Purkinje cell (primary cell): Measurements from ENCODE around the gene SECTM1. TPM values are rescaled to one million over a fixed set of nuclear protein-coding genes. Genes with fewer than 3 reads are reported as not detected.

ENCODE experiments used
- polyA plus RNA-seq: library from polyadenylated mRNA; unstranded; fragments of >200 nt; fragmentation: Nextera tagmentation; gene quantifications from 2 replicates; pipeline ENCODE4 v1.2.1, GENCODE V29; 2014

Gene SECTM1
- polyA plus RNA-seq, result not detected in 2 replicates

GRCh38 chr17:82333279-82334171 is at the start of gene SECTM1:
Gene SECTM1, minus strand, starts transcription at chr17:82333766. Its CDS starts 6,526 bp downstream, at chr17:82327240.

GRCh38 chr17:82371333-82372248 is 38.0 kb upstream of the SECTM1 start, which contains the start of gene UTS2R:
Gene UTS2R, plus strand, starts transcription at chr17:82371765. Its CDS starts 2,560 bp downstream, at chr17:82374325.

GRCh38 chr17:82358465-82359350 is 25.1 kb upstream of the SECTM1 start, which contains the start of gene TEX19:
Gene TEX19, plus strand, starts transcription at chr17:82359247. Its CDS starts 2,904 bp downstream, at chr17:82362151.

DNA sequence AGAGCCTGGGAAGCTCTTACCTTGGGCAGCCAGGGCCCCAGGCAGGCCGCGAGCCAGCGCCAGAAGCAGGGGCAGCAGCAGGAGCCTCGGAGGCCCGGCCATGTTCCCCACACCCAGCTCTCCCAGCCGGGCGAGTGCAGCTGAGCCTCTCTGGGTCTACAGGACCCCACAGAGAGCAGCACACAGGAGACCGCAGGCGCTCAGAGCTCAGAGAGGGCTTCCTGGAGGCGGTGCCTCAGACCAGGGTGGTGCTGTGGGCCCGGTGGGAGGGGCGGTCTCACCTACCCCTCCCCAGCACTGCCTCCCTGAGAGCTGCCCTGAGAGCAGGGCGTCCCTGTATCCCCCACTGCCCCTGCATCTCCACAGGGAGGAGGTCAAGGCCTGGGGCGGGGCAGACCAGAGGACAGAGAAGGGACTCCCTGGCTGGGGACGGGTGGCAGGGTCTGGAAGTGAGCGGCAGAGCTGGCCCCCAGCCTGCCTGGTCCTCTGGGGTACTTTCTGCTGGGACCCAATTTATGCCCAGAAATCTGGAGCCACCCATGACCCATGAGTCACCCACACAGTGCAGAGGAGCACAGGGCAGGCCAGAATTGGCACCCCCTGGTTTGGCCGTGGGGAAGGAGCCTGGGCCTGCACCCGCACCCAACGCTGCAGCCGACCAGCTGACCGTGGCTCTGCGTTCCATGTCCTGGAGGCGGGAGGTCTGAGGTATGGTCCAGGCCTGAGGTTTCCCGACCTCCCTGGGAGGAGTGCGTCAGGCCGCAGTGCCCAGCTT is 16.0 kb downstream of the SECTM1 start, which contains the start of gene CD7:
CD7 (minus strand) TSS at position 215 of the 775 bp plus-strand sequence; CDS start at position 102, 113 bp downstream.

DNA sequence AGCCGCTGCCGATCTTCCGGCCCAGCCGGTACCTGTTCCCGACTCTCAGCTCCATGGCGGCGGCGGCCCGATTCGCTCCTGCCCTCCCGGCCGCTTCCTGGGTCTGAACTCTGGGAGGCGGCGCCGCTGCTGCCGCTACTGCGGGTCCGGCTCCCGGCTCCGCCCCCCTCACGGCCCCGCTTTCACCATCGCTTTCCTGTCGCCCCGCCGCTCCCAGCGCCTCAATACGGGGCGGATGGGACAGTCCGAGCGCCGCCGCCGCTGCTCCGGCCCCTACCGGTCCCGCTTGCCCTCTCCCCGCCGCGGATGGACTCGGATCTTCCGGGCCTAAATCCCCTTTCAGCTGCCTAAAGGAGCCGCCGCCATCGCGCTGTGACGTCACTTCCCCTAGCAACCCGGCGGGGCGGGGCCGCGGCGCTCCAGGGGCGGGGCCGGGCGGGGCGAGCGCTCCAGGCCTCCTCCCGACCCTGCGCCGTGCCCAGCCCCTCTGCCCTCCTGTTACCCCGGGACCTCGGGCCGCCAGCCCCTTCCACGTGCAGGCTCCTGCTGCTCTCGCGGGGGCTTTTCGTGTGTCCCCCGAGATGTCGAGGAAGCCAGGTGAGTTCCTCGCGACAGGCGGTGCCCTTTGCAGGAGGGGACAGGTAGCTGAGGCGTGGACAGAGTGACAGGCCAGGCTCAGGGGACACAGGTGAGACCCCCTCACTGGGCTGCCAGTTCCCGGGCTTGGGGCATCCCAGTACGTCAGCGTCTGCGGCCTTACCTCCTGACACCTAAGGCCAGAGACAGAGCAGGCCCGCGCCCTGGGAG is 60.0 kb downstream of the SECTM1 start, which contains the start of gene CSNK1D:
CSNK1D (minus strand) TSS at position 374 of the 807 bp plus-strand sequence; CDS start at position 55, 319 bp downstream.

Other genes with a start within 250 kb of the SECTM1 start
- gene FASN, start 235.5 kb downstream of the SECTM1 start, polyA plus RNA-seq, result 0.54 and 0.66 TPM in 2 replicates
- 2.7 and 4.0 TPM in 2 replicates for gene CCDC57, start 120.9 kb downstream of the SECTM1 start, polyA plus RNA-seq
- 0.31 TPM in 1 of 2 replicates, not detected in the other for gene SLC16A3, start 104.7 kb downstream of the SECTM1 start, polyA plus RNA-seq
- 12.2 and 17.3 TPM in 2 replicates for gene CSNK1D, start 60.1 kb downstream of the SECTM1 start, polyA plus RNA-seq
- gene CD7, start 16.2 kb downstream of the SECTM1 start, polyA plus RNA-seq, result not detected in 2 replicates
- gene TEX19, start 25.5 kb upstream of the SECTM1 start, polyA plus RNA-seq, result not detected in 2 replicates
- gene UTS2R, start 38.0 kb upstream of the SECTM1 start, polyA plus RNA-seq, result not detected in 2 replicates
- gene HEXD, start 84.6 kb upstream of the SECTM1 start, polyA plus RNA-seq, result 2.0 and 3.7 TPM in 2 replicates
- 0.36 and 7.6 TPM in 2 replicates for gene OGFOD3, start 84.8 kb upstream of the SECTM1 start, polyA plus RNA-seq
- gene CYBC1, start 117.0 kb upstream of the SECTM1 start, polyA plus RNA-seq, result 4.6 and 7.0 TPM in 2 replicates
- gene NARF, start 125.0 kb upstream of the SECTM1 start, polyA plus RNA-seq, result 42.2 and 47.7 TPM in 2 replicates
- gene FOXK2, start 186.0 kb upstream of the SECTM1 start, polyA plus RNA-seq, result 13.8 and 15.0 TPM in 2 replicates